ENCODE measurements around the gene CD84.
"Not testable (repeated sequence)": the region's sequence is repeated elsewhere in the genome, so short reads cannot be mapped to it uniquely, and the experiment has no call there.

The CD84 gene

DNA sequence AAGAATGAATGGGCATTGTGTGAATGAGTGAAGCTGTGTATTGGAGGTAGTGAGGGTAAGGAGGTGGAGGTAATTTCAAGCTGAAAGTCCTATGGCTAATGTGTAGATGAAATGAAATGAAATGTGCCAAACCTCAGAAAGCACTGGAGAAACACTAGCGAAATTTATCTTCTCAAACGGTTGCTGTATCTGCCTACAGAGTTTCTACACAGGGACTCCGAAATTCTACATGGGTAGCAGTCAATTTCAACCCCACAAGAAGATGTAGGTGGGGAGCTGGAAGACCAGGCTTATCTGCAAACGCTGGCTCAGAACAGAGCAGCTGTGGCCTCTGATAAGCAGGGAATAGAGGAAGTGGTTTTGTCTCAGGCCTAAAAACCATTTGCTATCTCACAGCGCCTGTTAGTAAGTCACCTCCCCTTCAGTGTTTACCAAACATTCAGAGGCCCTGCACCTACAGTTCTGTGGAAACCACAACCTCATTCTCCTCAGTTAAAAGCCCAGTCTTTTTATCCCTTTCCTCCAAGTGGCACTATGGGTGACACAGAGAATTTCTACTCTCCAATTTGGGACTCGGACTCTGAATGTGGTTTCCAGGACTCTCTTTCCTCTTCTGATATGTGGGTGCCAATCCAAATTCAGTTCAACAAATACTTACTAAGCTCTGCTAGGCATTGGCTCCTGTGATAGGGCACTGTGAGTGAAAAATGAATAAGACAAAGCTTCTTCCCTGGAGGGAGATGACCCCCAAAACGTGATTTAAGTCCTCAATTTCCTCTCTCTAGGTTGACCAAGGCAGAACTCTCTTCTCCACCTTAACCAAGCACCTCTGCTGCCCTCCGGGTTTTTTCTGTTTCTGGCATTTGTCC lies 39.1 kb downstream of the CD84 start:
- no peak for DNase-seq

DNA sequence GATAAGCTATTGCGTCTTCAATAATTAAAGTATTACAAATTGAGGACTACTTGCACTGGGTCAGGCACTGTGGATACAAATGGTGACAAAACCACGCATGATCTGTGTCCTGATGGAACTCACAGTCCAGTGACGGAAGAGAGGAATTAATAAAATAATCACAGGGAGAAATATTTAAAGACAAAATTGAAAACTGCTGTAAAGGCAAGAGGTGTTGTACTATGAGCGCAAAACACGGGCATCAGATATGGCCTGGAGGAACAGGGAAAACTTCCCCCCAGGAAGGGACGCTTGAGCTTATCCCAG lies 39.7 kb downstream of the CD84 start:
- DNase-seq, result no peak

DNA sequence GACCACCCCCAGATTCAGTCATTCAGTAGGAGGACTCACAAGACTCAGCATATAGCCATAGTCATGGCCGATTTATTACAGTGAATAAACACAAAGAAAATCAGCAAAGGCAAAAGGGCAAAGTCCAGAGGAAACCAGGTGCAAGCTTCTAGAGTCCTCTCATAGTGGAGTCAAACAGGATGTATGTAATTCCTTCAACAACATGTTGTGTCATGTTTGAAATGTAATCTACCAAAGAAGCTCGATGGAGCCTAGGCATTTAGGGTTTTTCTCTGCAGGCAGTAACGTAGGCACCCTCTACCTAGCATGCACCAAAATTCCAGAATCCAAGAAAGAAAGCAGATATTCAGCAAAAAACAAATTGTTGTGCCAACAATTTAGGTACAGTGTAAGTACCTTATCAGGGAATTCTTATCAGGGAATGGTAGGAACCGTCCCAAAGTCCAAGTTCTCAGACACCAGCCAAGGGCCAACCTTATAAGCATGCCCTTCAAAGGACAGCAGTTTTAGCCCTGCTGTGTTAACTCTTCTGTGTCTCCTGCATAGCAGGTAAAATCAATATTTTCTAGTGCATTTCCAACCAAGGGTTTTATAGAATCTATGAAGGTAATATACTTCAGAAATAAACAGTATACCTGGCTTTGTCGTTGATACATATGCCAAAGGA lies 40.2 kb downstream of the CD84 start:
- no peak for DNase-seq

DNA sequence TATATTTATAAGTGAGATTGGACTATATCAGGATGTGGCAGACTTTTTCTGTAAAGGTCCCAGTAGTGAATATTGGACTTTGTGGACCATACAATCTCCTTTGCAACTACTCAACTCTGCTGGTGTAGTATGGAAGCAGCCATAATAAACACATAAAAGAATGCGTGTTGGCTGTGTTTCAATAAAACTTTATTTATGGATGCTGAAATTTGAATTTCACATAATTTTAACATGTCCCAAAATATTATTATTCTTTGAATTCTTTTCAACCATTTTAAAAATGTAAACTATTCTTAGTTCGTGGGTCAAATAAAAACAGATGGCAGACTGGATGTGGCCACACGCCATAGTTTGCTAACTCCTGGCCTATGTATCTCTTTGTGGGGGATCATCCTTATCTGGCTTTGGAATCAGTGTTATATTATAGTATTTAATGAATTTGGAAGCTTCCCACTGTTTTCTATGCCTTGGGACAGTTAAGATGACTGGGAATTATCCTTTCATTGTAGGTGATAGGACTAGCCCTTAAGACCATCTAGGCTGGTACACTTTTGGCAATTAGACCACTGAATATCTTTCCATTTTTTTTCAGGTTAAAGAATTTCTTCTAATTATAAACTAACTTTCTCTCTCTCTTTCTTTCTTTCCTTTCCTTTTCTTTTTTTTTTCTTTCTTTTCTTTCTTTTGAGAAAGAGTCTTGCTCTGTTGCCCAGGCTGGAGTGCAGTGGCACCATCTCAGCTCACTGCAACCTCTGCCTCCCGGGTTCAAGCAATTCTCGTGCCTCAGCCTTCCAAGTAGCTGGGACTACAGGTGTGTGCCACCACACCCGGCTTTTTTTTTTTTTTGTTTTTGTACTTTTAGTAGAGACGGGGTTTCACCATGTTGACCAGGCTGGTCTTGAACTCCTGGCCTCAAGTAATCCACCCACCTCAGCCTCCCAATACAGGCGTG lies 41.3 kb downstream of the CD84 start:
- DNase-seq, result no peak

DNA sequence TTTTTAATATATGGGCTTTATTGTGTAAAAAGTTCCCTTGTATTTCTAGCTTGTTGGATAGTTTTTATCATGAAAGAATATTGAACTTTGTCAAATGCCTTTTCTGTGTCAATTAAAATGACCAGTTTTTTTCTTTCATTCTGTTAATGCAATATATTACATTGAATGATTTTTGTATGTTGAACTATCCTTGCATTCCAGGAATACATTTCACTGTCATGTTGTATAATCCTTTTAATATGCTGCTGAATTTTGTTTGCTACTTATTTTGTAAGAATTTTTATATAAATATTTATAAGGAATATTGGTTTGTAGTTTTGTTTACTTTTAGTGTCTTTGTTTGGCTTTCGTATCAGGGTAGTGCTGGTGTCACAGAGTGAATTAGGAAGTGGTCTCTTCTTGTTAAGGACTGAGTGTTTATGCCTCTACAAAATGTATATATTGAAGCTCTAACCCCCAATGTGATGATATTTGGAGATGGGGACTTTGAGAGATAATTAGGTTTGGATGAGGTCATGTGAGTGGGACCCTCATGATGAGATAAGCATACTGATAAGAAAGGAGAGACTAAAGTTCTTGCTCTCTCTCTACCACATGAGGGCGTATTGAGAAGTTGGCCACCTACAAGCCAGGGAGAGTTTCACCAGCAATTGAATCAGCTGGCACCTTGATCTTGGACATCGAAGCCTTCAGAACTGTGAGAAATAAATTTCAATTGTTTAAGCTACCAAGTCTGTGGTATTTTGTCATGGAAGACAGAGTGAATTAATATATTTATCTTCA lies 44.3 kb downstream of the CD84 start:
- DNase-seq, result no peak

DNA sequence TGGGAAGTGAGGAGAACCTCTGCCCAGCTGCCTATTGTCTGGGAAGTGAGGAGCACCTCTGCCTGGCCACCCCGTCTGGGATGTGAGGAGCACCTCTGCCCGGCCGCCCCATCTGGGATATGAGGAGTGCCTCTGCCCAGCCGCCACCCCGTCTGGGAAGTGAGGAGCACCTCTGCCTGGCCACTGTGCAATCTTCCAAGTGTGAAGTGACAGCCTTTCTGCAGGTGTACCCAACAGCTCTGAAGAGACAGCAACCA lies 46.8 kb downstream of the CD84 start:
- not testable (repeated sequence) for DNase-seq

DNA sequence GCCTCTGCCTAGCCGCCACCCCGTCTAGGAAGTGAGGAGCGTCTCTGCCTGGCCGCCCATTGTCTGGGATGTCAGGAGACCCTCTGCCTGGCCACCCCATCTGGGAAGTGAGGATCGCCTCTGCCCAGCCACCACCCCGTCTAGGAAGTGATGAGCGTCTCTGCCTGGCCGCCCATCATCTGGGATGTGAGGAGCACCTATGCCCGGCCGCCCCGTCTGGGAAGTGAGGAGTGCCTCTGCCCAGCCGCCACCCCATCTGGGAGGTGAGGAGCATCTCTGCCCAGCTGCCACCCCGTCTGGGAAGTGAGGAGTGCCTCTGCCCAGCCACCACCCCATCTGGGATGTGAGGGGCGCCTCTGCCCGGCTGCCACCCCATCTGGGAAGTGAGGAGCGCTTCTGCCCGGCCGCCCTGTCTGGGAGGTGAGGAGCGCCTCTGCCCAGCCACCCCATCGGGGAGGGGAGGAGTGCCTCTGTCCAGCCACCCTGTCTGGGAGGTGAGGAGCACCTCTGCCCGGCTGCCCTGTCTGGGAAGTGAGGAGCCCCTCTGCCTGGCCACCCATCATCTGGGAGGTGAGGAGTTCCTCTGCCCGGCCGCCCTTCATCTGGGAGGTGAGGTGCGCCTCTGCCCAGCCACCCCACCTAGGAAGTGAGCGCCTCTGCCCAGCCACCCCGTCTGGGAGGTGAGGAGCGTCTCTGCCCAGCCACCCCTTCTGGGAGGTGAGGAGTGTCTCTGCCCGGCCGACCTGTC lies 47.3 kb downstream of the CD84 start:
- DNase-seq, result not testable (repeated sequence)

DNA sequence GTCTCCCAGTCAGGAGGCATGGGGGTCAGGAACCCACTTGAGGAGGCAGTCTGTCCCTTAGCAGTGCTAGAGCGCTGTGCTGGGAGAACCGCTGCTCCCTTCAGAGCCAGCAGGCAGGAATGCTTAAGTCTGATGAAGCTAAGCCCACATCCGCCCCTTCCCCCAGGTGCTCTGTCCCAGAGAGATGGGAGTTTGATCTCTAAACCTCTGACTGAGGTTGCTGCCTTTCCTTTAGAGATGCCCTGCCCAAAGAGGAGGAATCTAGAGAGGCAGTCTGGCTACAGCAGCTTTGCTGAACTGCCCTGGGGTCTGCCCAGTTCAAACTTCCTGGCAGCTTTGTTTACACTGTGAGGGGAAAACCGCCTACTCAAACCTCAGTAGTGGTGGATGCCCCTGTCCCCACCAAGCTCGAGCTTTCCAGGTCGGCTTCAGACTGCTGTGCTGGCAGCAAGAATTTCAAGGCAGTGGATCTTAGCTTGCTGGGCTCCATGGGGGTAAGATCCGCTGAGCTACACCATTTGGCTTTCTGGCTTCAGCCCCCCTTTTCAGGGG lies 49.8 kb downstream of the CD84 start:
- not testable (repeated sequence) for DNase-seq

DNA sequence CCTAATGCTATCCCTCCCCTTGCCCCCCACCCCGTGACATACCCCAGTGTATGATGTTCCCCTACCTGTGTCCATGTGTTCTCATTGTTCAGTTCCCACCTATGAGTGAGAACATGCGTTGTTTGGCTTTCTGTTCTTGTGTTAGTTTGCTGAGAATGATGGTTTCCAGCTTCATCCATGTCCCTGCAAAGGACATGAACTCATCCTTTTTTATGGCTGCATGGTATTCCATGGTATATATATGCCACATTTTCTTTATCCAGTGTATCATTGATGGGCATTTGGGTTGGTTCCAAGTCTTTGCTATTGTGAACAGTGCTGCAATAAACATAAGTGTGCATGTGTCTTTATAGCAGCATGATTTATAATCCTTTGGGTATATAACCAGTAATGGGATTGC lies 55.5 kb downstream of the CD84 start:
- not testable (repeated sequence) for DNase-seq

DNA sequence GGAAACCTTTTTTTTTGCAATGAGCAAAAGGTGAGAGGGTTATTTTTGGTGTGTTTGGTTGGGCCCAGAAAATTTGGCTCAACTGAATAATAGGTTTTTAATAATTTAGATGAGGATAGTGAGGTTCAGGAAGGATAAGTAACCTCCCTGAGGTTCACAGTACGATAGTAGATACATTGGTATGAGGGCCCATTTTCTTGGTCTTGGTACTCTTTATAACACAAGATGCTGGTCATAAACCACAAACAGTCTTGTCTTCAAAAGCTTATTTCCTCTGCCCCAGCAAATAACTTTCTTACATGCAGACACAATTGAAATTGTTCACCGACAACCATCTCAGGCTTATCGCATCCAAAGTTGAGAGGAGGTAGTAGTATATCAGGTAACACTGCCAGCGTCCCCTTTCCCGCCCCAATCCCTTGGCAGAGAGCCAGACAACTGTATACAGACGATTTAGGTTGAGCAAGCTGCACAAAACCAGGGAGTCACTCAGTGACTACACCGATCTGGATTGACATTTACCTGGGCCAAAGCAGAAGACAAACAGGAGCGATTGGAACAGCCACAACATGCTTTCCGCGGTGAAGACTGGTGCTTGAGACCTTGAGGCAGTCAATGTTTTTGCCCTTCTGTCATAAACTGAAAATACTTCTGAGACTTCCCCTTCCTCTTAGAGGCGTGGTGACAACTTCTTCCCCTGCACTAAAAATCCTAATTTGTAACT lies 56.5 kb downstream of the CD84 start, which contains the start of gene SLAMF6:
TSS of gene SLAMF6 (minus strand) at position 634 of the 724 bp plus-strand sequence. CDS start at position 571, 63 bp downstream.
- no peak for DNase-seq

DNA sequence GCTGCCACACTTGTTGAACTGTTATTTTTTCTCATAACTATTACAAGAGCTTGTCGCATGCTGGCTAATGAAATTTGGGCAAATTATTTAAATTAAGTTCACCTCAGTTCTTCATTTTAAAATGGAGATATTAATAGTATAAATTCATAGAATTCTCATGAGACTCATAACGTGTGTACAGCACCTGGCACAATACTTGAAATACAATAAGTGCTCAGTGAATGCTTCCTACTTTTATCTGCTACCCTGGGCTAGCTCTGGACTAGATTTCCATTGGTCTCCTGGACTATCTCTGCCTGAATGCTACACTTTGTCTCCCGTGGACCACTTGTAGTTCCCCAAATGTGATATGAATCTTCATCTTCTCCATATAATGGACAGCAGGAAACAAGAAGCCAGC lies 57.2 kb downstream of the CD84 start:
- no peak for DNase-seq

DNA sequence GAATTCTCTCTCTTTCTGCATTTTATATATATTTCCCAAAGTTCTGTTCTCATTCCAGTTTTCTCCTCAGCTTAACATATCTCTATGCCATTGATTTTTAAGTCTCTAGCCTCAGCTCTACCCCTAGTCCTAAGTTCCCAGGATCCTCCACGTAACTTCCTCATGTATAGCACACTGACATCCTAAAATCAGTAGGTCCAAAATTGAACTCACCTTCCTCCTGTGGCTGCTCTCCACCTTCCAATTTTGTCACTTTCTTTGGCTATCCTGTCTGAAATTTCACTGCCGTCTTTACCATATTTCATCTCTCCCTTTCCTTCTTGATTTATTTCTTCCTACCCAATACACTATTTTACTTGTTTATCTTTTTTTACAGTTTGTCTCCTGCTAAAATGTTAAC lies 57.7 kb downstream of the CD84 start:
- DNase-seq, result no peak

DNA sequence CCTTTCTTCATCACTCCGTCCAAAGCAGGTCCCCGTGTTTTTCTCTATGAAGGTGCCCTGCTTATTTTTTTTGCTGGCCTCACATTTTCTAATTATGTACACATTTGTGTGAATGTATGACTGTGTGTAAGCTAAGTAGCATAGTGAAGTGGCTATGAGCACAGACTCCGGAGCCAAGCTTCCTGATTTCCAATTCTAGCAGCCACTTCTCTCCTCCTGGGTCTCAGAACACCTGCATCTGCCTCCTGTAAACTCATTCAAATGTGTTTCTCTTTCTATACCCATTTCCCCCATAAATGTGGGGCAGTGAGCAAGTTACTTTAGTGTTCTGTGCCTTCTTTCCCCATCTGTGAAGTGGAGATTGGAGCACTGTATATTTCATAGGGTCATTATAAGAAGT lies 58.3 kb downstream of the CD84 start:
- DNase-seq, result no peak

DNA sequence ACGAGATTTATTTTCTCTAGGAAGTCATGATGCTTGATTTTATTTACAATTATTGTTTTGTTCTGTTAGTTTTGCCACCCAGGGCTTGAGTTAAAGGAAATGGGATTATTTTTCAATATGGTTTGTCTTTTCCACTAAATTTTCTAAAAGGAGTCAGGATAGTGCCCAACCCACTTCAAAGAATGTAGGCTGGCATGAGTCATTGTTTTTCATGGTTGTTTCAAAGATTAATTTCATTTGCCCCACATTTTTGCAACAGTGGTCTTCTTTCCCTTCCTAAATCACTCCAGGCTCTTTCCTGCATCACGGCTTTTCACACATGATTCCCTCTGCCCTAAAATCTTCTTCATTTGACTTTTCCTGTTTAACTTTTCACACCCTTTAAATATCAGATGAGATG lies 58.7 kb downstream of the CD84 start:
- DNase-seq, result no peak

DNA sequence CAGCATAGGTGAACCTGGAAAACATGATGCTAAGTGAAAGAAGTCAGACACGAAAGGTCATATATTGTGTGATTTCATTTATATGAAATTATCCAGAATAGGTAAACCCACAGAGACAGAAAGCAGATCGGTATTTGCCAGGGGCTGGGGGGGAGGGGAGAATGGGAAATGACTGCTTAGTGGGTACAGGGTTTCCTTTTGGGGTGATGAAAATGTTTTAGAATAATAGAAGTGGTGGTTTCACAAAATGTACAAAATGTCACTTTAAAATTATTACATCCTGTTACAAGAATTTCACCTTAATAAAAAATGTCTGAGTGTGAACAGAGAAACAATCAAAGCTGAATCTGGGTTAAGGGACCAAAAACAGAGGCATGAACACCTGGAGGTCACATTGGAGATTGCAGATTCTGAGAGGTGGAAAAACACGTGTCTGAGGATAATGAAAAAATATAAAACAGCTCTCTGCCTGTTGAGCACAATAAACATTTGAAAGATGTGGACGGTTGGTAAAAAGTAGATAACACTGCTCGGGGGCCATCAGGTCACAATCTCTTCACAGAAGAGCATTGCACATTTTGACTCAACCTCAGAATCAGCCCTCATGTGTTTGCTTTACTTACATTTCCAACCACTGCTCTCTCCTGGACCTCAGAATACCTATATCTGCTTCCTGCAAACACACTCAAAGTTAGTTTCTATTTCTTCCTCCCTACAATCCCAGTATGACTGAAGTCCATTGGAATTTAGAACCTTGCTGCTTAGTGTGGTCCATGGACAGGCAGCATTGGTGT lies 59.5 kb downstream of the CD84 start:
- no peak for DNase-seq

DNA sequence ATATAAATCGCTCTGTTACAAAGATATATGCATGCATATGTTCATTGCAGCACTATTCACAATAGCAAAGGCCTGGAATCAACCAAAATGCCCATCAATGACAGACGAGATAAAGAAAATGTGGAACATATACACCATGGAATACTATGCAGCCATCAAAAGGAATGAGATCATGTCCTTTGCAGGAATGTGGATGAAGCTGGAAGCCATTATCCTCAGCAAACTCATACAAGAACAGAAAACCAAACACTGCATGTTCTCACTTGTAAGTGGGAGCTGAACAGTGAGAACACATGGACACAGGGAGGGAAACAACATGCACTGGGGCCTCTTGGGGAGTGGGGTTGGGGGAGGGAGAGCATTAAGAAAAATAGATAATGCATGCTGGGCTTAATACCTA lies 61.8 kb downstream of the CD84 start:
- not testable (repeated sequence) for DNase-seq

DNA sequence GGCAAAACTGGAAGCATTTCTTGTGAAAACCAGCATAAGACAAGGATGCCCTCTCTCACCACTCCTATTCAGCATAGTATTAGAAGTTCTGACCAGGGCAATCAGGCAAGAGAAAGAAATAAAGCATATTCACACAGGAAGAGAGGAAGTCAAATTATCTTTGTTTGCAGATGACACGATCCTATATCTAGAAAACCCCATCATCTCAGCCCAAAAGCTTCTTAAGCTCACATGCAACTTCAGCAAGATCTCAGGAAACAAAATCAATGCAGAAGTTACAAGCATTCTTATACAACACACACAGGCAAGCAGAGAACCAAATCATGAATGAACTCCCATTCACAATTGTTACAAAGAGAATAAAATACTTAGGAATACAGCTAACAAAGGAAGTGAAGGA lies 63.4 kb downstream of the CD84 start:
- not testable (repeated sequence) for DNase-seq

DNA sequence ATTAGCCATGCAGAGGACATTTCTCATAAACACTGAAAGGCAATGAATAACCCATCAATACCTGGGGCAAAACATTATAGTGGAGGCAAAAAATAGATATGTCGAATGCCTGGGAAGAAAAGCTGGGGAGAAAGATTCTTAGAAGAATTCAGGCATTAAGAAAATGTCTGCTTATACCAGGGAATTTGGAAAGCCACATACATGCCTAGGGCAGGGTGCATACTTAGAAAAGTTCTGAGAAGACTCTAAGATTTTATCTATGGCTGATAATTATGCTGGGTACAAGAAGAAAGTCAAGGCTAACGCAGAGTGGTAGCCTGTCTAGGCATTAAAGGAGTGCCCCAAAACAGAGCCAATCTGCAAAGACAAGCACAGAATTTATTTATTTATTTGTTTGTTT lies 74.6 kb downstream of the CD84 start:
- DNase-seq, result no peak

DNA sequence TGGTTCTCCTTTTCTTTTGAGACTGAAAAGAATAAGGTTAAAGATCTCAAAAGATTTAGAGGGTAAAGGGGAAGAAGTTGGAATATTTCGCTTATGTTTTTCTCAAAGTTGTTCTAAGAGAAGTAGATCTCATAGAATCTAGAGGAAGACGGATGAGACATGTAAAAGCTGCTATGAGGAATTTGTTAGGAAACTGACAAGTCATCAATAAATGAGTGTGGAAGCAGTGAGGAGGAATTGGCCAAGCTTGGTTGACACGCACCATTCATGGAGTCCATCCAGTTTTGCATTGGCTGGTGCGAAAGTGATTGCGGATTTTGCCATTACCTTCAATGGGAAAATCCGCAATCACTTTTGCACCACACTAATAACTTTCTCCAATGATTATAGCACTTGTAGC lies 76.2 kb downstream of the CD84 start:
- DNase-seq, result no peak

DNA sequence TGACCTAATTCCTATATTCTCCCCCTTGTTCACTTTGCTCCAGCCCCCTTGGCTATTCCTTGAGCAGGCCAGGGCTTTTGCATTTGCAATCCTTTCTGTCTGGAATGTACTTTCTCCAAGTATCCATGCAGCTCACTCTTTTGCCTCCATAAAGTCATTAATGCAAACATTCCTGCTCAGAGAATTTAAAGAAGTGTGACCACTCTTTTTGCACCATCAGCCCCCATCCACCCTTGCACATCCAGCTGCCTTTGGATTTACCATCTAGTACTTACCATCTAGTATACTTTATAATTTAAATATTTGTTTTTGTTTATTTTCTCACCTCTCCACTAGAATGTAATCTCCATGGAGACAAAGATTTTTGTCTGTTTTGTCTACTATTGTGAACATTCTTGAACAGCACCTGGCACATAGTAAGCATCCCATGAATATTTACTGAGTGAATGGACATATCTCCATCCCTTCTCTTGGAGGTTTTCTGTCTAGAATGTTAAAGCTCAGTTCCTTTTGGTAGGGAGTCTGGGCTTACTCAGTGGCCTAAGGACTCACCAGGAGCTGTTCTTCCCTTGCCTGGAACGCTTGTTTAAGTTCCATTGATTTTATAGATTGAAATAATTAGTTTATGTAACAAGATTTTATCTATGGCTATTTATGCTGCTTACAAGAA lies 78.8 kb downstream of the CD84 start:
- no peak for DNase-seq
